ENCODE data around the gene MEAK7.

The MEAK7 gene

DNA sequence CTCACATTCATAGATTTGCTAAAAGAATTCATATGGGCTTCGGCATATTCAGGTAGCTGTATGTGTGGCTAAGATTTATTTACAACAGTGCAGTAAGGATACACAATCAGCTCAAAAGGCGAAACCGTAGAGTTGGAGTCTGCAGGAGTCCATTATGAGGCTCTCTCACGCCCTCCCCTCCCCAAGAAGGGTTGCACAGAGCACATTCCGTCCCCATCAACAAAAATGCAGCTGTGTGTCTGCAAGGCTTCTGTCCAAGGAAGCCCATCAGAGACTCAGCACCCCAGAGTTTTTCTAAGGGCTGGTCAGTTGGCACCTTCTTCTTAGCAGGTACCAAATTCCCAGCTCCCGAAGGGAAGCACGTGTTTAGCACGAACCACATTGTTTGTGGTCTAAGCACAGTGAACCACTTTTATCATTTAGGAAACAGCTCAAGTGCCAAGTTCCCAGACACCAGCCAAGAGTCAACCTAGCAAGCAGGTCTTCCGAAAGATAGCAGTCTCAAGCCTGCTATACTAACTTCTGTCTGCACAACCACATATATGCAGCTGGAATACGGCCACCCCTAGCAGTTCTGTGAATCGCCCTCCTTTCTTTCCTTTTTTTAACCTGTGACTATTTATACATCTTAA lies 28.5 kb upstream of the MEAK7 start:
- TF ChIP-seq CTCF (IDR thresholded peaks at IDR 0.05; ENCODE audit: insufficient read depth, low read depth, low read length, missing control alignments), result no peak
- DNase-seq (ENCODE audit: low read depth), result no peak
- H3K4me3 ChIP-seq (ENCODE audit: low read length), result no peak overlapping the region

GRCh38 chr16:84532291-84532724 lies 27.8 kb upstream of the MEAK7 start:
- peak; percentile 81 for DNase-seq (ENCODE audit: low read depth)
- H3K4me3 ChIP-seq (ENCODE audit: low read length), result no peak overlapping the region
- no peak for TF ChIP-seq CTCF (IDR thresholded peaks at IDR 0.05; ENCODE audit: insufficient read depth, low read depth, low read length, missing control alignments)

- TF ChIP-seq CTCF (IDR thresholded peaks at IDR 0.05; ENCODE audit: insufficient read depth, low read depth, low read length, missing control alignments), result no peak
- DNase-seq (ENCODE audit: low read depth), result peak; percentile 78
- no peak overlapping the region for H3K4me3 ChIP-seq (ENCODE audit: low read length)
These were observed 27.2 kb upstream of the MEAK7 start for GRCh38 chr16:84531671-84532111.

DNA sequence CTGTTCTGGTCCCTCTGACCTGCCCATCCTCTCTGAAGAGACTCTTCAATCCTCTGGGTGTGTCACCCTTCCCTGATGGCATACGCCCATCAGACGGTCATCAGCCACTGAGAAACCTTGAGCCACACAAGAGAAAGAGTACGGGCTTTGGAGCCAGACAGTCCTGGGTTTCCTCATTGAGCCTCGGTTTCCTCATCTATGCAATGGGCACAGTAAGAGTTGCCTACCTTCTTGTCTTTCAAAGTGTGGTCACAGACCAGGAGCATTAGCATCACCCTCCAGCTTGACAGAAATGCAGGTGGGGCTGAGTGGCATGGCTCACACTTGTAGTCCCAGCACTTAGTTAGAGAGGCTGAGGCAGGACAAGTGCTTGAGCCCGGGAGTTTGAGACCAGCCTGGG lies 26.1 kb upstream of the MEAK7 start:
- TF ChIP-seq CTCF (IDR thresholded peaks at IDR 0.05; ENCODE audit: insufficient read depth, low read depth, low read length, missing control alignments), result no peak
- H3K4me3 ChIP-seq (ENCODE audit: low read length), result no peak overlapping the region

GRCh38 chr16:84529607-84530006 lies 25.1 kb upstream of the MEAK7 start:
- H3K4me3 ChIP-seq (ENCODE audit: low read length), result no peak overlapping the region
- no peak for TF ChIP-seq CTCF (IDR thresholded peaks at IDR 0.05; ENCODE audit: insufficient read depth, low read depth, low read length, missing control alignments)
- DNase-seq (ENCODE audit: low read depth), result no peak

More for the DNA sequence above, 26.1 kb upstream of the MEAK7 start:
- DNase-seq (ENCODE audit: low read depth), result no peak

DNA sequence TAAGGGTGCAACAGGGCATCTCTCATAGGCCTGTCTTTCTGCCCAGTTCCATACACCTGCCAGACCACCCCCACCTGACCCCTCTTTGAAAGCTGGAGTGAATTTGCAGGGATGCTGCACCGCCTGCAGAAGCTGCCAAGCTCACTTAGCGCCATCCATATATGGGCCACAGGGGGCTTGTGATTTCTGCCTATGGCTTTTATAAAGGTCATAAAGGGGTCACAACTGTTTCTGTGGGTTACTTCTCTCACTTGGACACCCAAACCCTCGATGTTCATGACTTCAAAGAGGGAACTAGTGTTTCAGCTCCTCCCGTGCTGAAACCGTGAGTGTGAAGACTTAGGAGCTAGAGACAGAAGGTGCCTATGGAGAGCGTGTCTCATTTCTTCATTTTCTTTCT lies 23.9 kb upstream of the MEAK7 start:
- H3K4me3 ChIP-seq (ENCODE audit: low read length), result no peak overlapping the region
- TF ChIP-seq CTCF (IDR thresholded peaks at IDR 0.05; ENCODE audit: insufficient read depth, low read depth, low read length, missing control alignments), result no peak
- DNase-seq (ENCODE audit: low read depth), result no peak
